Bronchial epithelial cell (primary cell): ENCODE measurements around the gene AKT1S1. TPM values are rescaled to one million over a fixed set of nuclear protein-coding genes. Genes with fewer than 3 reads are reported as not detected.

ENCODE experiments used
- DNase-seq: peaks from one replicate; pipeline ENCODE4 v3.0.0-alpha.2; 2010; ENCODE audit warnings: low read depth
- FAIRE-seq: peaks from 2 replicates; lab custom pipeline; 2011; peaks lifted over from hg19 to GRCh38; lab: Jason Lieb, UNC
- H3K27me3 ChIP-seq: 2 replicates; pipeline ENCODE4 v1.5.1; 2011; ENCODE audit warnings: low read length; ENCODE audit not compliant: control insufficient read depth, insufficient read depth
- H3K36me3 ChIP-seq: 2 replicates; pipeline ENCODE4 v1.5.1; 2011; ENCODE audit warnings: low read length; ENCODE audit not compliant: control insufficient read depth, insufficient read depth
- H3K4me3 ChIP-seq: 2 replicates; pipeline ENCODE4 v1.5.1; 2011; ENCODE audit warnings: mild to moderate bottlenecking, low read depth, low read length, control low read depth
- CTCF ChIP-seq: IDR thresholded peaks from 2 replicates; pipeline ENCODE4 v1.5.1; 2011; ENCODE audit warnings: mild to moderate bottlenecking, moderate library complexity, low read length, control low read depth, inconsistent platforms; ENCODE audit not compliant: insufficient read depth, severe bottlenecking
- total RNA-seq: library from RNA; depleted of rRNA; stranded (reverse); fragments of >200 nt; gene quantifications from 2 replicates; pipeline ENCODE4 v1.2.1, GENCODE V29; 2014

AKT1S1 gene
- total RNA-seq, 1 donor from 2014 or later: 3.7 TPM

GRCh38 chr19:49895566-49896297, 18.6 kb upstream of the AKT1S1 start:
- FAIRE-seq: no peak
- no peak overlapping the region for H3K4me3 ChIP-seq
- no peaks in the 10 kb centered on the region for H3K27me3 ChIP-seq
- DNase-seq: no peak
- no peak for TF ChIP-seq CTCF
- H3K36me3 ChIP-seq: no peaks in the 10 kb centered on the region

GRCh38 chr19:49894879-49895565, 17.9 kb upstream of the AKT1S1 start:
- FAIRE-seq (no peak), DNase-seq (no peak)
- no peak for TF ChIP-seq CTCF
- no peaks in the 10 kb centered on the region for H3K27me3 ChIP-seq
- H3K36me3 ChIP-seq: no peaks in the 10 kb centered on the region
- no peak overlapping the region for H3K4me3 ChIP-seq

- no peak for TF ChIP-seq CTCF
- H3K36me3 ChIP-seq: no peaks in the 10 kb centered on the region
- FAIRE-seq (no peak), DNase-seq (no peak)
- no peaks in the 10 kb centered on the region for H3K27me3 ChIP-seq
- no peak overlapping the region for H3K4me3 ChIP-seq
Measured at GRCh38 chr19:49894011-49894664, 17.0 kb upstream of the AKT1S1 start.

- DNase-seq (no peak), FAIRE-seq (no peak)
- no peak for TF ChIP-seq CTCF
- Histone ChIP-seq H3K4me3 (no peak overlapping the region), H3K36me3 (no peaks in the 10 kb centered on the region), H3K27me3 (no peaks in the 10 kb centered on the region)
Measured at GRCh38 chr19:49892716-49893115, 15.6 kb upstream of the AKT1S1 start.

GRCh38 chr19:49891393-49891792, 14.2 kb upstream of the AKT1S1 start:
- DNase-seq (no peak), FAIRE-seq (no peak)
- no peaks in the 10 kb centered on the region for H3K36me3 ChIP-seq
- TF ChIP-seq CTCF: no peak
- H3K4me3 ChIP-seq: no peak overlapping the region
- no peaks in the 10 kb centered on the region for H3K27me3 ChIP-seq
